GM21717 (cell line): ENCODE data around the gene WDR49.

ENCODE experiments used
- ATAC-seq: cut with Tn5 transposase; IDR thresholded peaks from one replicate; pipeline ENCODE4 v1.9.1; 2021; ENCODE audit warnings: mild to moderate bottlenecking, moderate library complexity; ENCODE audit not compliant: unreplicated experiment

Gene WDR49

DNA sequence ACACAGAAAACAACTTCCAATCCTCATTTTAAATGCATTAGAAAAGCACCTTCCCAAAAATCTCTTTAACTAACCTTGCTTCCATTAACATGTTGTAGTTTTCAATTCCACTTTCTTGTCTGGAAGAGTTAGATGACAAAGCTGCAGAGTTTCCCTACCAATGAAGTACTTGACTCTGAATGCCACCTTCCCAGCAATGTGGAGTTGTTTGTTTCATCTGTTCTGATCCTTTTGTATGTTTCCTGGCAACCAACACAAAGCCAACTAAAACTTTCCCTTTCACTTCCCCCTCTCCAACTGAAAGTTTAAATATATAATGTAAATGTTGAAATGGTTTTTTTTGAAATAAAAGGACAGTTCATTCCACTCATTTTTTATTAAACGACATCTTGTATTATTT lies at the start of gene WDR49:
Gene WDR49 (minus strand): TSS at position 183 of the 400 bp plus-strand sequence. CDS start 517 bp downstream, outside the sequence.
- no peak for ATAC-seq

GRCh38 chr3:167700926-167701325 lies 47.2 kb upstream of the WDR49 start:
- no peak for ATAC-seq

- ATAC-seq, result no peak
These were observed 46.3 kb upstream of the WDR49 start for GRCh38 chr3:167700046-167700445.

DNA sequence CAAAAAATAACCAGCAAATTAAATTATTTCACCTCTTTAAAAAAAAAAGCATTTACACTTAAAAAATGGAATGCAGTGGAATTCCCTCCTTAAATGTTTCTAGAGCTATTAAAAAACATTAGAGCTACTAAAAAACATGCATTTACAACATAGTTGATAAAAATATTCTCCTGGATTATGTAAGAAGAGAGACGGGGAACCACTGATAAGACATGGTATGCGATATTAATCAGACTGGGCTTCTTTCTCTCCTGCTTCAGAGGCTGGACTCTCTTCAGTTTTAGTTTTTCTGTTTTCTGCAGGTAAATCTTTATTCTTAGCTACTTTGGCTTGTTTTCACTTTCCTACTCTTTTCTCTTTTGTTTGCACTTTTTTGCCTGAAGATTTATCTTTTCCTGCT lies 40.4 kb upstream of the WDR49 start:
- ATAC-seq, result no peak

DNA sequence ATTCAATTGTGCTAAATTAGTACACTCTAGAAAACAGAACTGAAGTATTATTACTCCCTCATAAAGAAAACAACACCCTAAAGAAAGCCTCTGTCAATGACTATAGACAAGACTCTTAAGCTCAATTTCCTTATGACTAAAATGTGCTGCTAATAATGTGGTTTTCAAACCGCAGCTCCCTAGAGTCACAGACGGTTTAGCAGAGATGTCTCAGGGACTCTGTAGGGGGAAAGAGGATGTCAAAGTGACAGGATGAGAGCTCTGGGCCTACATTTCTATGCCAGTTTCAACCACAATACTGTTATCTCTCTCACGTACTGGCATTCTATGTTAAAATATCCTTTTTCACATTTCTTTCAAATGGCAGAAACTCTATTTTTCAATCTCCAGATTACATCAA lies 37.6 kb upstream of the WDR49 start:
- ATAC-seq, result peak; percentile 100

DNA sequence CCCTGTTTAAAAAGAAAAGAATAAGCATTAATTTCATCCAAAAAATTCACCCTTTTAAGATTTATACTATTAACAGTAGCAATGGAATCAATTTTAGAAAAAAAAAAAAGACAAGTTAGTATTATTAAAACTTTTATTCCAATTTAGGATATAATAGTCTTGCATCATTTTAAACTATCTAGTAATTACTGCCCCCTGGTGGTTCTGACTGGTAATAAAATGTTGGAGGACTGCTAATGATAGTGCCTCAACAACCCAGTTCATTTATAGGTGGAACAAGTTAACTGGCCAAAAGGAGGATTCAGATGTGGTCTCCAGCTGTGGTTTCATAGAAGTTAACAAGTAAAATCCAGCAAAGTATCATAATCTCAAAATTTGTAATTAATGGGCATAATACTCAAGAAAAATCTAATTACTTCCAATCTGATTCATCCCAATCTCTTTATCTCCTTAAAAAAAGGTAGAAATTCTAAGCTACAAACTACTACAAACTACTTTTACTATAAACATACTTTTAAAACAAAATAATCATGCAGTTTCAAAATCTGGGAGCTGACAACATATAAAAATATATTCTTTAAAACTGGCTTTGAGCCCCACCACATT lies 30.7 kb upstream of the WDR49 start:
- peak; percentile 89 for ATAC-seq

GRCh38 chr3:167679526-167679925 lies 25.8 kb upstream of the WDR49 start:
- ATAC-seq, result no peak

DNA sequence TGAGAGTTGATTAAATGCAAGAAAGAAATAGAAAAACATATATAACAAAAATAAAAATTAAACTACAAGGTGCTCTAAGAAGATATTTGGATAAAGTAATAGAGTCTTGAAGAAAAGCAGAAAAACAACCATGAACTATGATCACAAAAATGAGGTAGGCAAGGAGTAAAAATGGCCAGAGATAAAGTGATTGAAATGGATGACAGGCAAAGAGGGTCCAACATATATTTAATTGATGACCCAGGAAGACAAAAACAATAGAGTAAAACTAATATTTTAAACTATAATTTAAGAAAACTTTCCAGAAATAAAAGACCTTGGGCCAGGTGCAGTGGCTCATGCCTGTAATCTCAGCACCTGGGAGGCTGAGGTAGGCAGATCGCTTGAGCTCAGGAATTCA lies 22.1 kb upstream of the WDR49 start:
- ATAC-seq, result no peak

DNA sequence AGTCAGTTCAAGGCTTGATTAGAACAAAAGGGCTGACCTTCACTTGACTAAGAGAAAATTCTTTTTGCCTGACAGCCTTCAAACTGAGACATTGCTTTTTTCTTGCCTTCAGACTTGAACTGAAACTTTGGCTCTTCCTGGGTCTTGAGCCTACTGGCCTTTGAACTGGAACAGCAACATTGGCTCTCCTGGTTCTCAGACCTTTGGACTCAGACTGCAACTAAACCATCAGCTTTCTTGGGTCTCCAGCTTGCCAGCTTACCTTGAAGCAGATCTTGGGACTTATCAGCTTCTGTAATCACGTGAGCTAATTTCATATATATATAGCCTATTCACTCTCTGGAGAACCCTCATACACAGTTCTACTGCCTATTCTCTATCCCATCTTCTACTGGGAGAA lies 19.5 kb upstream of the WDR49 start:
- ATAC-seq, result no peak

GRCh38 chr3:167671878-167672427 lies 18.2 kb upstream of the WDR49 start:
- no peak for ATAC-seq

DNA sequence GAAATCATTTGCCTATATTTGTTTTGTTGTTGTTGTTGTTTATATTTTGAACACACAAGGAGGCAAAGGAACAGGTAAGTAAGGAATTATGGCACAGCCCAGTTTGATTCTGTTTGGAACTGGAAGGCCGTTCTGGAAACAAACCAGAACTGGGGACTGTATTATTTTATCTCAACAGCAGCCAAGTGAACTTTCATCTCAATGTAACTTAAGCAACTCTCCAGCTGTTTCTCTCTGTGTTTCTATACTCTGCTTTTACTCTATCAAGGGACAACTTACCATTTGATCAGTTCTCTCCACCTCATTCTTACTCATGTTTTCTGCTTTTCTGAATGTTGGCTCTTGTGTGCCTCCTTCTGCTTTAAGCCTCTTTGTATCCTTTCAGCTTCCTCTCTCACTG lies 16.0 kb upstream of the WDR49 start:
- no peak for ATAC-seq

DNA sequence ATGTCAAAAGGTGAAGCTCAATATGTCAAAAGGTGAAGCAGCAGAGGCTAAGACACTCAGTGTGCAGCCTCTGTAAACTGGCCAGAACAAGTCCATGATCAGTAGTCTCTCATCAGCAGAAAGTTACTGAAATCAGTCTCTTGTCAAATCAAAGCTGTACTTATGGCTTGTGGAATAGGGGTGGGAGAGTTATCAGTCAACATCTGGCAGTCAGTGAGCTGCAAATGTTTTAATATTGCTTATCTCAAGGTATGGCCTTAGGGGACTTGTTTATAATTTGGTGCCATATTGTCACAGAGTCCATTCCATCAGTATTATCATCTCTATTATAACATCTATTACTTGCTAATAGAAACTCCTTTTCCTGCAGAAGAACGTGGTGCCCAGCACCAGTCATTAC lies 14.9 kb upstream of the WDR49 start:
- no peak for ATAC-seq

- no peak for ATAC-seq
These were observed 12.8 kb upstream of the WDR49 start for GRCh38 chr3:167666563-167666962.

GRCh38 chr3:167662919-167663400 lies 9.2 kb upstream of the WDR49 start:
- ATAC-seq, result no peak

DNA sequence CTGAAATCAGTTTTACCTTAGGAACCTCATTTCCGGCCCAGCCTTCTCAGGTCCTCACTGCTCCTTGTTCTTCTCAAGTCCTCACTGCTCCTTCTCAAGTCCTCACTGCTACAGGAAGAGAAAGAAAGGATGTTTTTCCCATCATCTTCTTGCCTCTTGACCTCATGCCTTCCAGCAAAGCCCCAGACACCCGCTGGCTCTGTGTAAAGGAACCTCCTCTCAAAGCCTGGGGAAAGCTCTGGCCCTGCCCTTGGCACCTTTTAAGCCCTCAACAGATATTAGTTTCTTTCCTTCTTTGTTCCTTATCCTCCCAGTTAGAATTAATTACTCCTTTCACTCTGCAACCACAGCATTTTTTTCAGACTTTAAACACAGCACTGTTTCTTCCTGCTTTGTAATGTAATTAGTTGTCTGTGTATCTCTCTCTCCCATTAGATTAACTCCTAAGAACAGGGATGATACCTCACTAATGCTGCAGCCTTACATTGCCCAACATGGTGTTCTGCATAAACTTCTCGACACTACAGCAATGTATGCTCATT lies 4.0 kb upstream of the WDR49 start:
- no peak for ATAC-seq

GRCh38 chr3:167656821-167657220 lies 3.1 kb upstream of the WDR49 start:
- no peak for ATAC-seq

GRCh38 chr3:167653155-167653554 lies 587 bp downstream of the WDR49 start:
- no peak for ATAC-seq

DNA sequence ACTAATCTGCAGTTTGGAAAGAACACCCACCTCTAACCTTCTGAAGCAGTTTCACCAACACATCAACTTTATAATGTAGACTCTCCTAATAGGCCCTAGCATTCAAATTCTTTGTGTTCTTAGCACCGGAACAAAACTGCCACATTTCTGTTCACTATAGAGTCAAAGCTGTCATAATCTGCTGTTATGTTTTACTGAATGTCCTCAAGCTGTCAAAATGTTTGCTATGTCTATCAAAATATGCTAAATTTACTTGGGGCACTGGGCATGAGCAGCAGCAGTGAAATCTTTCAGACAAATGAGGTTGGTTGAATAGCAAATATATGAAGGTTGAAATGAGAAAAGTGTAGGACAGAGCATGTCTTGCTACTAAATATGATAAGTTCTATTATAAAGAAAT lies 1.9 kb downstream of the WDR49 start:
- ATAC-seq, result no peak

DNA sequence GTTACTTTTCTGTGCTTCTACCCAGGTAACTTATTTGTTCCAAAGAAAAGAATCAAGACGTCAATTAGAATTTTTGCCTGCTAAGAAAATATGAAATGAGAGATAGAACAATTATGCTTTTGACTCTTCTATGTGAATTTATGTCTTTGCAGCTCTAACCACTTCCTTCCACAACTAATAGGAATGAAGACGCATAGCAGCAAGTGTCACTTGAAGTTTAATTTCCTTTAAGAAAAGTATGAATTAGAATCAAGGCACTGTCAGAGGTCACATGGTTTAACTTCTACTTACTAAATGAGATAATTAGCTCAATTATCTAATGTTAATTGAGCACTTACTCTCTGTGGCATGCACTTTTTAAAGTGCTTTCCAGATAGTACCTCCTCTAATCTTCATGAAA lies 3.3 kb downstream of the WDR49 start:
- ATAC-seq, result no peak

DNA sequence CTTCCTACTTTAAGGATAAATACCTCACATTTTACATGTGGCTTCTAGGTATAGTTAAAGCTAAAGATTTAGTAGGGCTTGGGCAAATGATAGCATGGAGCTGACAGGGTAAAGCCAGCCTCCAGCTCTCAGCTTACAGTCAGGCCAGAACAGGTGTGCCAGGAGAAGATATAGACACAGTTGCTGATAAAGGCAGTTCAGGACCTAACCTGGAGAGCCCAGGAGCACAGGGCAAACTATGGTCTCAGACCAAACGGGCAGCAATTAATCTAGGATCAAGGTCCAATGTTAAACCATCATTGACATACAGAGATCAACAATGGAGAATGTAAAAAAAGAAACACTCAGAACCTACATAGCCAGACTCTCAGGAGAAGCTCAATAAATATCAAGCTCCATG lies 4.0 kb downstream of the WDR49 start:
- no peak for ATAC-seq

- no peak for ATAC-seq
These were observed 9.1 kb downstream of the WDR49 start for GRCh38 chr3:167644611-167645010.

DNA sequence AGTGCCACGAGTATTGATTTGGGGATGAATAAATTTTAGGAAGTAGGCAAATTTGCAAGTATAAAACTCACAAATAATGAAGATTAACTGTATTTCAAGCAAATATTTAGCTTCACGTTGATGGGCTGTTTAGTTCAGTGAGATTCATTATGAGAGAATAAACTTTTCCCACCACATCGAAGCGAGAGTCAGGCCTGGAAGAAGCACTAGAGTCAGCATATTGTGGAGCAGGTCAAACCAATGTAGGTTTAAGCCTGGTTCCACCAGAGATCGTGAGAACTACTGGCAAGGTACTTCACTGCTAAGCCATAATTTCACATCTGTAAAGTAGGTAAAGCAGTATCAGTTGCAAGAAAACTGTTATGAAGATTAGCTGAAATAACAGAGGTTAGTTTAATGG lies 22.3 kb downstream of the WDR49 start:
- no peak for ATAC-seq

GRCh38 chr3:167626490-167626889 lies 27.3 kb downstream of the WDR49 start:
- no peak for ATAC-seq
